Measurements from ENCODE around the gene HERC2. TPM values are rescaled to one million over a fixed set of nuclear protein-coding genes. Genes with fewer than 3 reads are reported as not detected.

HERC2 gene
- total RNA-seq, 1 donor from 2014 or later: 40.3 TPM

Other genes with a start within 250 kb of the HERC2 start
- gene OCA2, start 222.9 kb downstream of the HERC2 start, total RNA-seq: not detected in 2 replicates
- gene GOLGA6L24, start 35.9 kb upstream of the HERC2 start, total RNA-seq: not detected in 2 replicates
- gene GOLGA8F, start 56.5 kb upstream of the HERC2 start, total RNA-seq: not detected in 2 replicates
- not detected in 2 replicates for gene GOLGA8G, start 210.8 kb upstream of the HERC2 start, total RNA-seq
- not detected in 2 replicates for gene GOLGA6L25, start 231.4 kb upstream of the HERC2 start, total RNA-seq